Measurements from ENCODE around the gene CCNK.

DNA sequence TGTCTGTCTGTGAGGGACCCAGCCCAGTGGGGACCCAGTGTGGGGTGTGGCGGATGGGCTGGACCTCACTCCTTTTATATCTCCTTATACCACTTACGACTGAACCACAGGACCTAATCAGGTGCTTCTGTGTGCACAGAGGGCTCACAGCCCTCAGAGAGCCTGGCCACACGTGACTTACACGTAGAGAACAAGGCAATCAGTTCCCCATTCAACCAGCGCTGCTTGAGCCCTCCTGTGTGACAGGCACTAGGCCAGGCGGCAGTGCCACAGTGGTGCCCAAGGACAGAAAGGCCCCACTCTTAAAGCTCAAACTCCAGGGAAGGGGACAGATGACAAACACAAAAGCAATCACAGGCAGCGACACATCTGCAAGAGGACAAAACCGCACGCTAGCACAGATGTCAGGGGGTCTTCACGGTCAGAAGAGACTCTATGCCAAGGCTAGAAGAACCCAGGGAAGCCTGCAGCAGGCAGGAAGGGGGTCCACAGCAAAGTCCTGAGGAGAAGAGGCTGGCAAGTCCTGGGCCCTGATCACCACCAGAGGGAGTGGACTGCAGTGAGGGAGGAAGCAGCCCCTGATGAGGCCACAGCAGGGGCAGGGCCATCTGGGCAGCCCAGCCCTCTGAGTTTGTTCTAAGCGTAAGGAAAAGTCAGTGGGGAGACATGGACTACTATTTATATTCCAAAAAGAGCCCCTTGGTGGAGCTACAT, 39.9 kb upstream of the CCNK start:
- TF ChIP-seq, protein P1, sequence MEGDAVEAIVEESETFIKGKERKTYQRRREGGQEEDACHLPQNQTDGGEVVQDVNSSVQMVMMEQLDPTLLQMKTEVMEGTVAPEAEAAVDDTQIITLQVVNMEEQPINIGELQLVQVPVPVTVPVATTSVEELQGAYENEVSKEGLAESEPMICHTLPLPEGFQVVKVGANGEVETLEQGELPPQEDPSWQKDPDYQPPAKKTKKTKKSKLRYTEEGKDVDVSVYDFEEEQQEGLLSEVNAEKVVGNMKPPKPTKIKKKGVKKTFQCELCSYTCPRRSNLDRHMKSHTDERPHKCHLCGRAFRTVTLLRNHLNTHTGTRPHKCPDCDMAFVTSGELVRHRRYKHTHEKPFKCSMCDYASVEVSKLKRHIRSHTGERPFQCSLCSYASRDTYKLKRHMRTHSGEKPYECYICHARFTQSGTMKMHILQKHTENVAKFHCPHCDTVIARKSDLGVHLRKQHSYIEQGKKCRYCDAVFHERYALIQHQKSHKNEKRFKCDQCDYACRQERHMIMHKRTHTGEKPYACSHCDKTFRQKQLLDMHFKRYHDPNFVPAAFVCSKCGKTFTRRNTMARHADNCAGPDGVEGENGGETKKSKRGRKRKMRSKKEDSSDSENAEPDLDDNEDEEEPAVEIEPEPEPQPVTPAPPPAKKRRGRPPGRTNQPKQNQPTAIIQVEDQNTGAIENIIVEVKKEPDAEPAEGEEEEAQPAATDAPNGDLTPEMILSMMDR (IDR thresholded peaks at IDR 0.05; ENCODE audit: low read length), result no peak
- no peak for TF ChIP-seq EZH2 (IDR thresholded peaks at IDR 0.05; ENCODE audit: borderline replicate concordance, low read length)
